ENCODE results near the gene SLC18A2.
"Not testable (repeated sequence)": the region's sequence is repeated elsewhere in the genome, so short reads cannot be mapped to it uniquely, and the experiment has no call there.

The SLC18A2 gene

DNA sequence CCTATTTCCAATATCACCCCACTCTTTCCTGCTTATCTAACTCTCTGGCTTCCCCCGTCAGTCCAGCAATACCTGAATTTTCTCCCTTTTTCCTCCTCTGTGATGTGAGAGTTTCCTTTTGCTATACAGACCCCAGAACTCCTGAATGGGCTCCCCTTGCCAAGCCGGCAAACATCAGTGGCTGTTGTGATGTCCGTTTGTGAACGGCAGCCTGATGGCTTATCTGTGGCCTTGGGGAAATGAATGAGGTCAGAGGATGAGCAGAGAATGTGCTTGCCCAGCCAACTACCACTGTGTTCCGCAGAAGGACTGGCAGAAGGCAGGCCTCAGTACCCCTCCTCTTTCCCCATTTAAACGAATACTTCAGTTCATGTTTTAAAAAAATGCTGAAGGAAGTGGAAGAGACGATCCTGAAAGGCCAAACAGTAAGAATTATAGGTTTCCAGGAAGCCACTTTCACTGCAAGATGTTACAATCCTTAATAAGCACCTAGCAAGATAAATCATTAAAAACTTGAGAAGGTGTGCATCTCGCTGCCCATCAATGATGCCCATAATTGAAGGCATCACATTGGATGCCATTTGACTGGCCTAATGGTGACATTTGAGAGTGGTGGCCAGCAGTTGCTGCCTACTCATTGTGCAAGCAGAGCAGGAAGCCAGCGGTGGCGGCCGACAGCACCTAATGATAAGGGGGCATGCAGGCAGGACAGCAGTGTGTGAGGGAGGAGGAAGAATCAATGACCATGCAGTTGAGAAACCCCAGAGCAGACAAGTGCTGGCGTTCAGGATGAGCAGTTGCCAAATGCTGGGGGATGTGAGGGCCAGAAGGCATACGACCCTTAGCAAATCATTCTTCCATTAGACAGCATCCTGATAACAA is 31.5 kb downstream of the SLC18A2 start:
- TF ChIP-seq POLR2A (IDR thresholded peaks at IDR 0.05; ENCODE audit: low read depth, low read length) (no peak), POLR2AphosphoS5 (IDR thresholded peaks at IDR 0.05; ENCODE audit: low read depth, low read length) (no peak), TAF1 (IDR thresholded peaks at IDR 0.05; ENCODE audit: low read depth, low read length) (no peak), PAX5 (IDR thresholded peaks at IDR 0.05; ENCODE audit: insufficient read depth, low read length, severe bottlenecking) (no peak), POU2F2 (IDR thresholded peaks at IDR 0.05; ENCODE audit: low read depth, low read length) (no peak), SPI1 (IDR thresholded peaks at IDR 0.05; ENCODE audit: low read depth, low read length) (no peak)
- no peak for DNase-seq (ENCODE audit: insufficient read length, low spot score)
- FAIRE-seq, result no peak

- DNase-seq (ENCODE audit: insufficient read length, low spot score) (no peak), FAIRE-seq (no peak)
- TF ChIP-seq POLR2AphosphoS5 (IDR thresholded peaks at IDR 0.05; ENCODE audit: low read depth, low read length), result no peak
- no peak for TF ChIP-seq TAF1 (IDR thresholded peaks at IDR 0.05; ENCODE audit: low read depth, low read length)
- TF ChIP-seq POU2F2 (IDR thresholded peaks at IDR 0.05; ENCODE audit: low read depth, low read length), result no peak
These were observed 33.1 kb downstream of the SLC18A2 start for GRCh38 chr10:117273980-117274379.

DNA sequence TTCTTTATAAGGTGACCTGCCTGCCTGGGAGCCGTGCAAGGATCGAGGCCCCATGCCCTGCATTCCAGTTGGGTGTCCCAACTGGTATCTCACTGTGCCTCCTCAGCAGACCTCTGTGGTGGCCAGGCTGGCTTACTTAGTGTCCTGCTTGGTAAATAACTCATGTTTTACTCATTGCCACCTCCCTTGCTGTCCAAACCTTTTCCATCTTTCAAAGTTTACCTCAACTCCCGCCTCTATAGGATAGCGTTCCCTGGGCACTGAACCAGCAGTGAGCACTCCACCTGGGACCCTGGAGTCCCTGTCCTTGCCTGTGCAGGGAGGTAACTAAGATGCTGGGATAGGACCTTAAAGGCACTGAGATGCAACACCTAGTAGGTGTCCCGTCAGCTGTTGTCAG is 33.6 kb downstream of the SLC18A2 start:
- FAIRE-seq (no peak), DNase-seq (ENCODE audit: insufficient read length, low spot score) (no peak)
- no peak for TF ChIP-seq POLR2A (IDR thresholded peaks at IDR 0.05; ENCODE audit: low read depth, low read length)
- TF ChIP-seq PAX5 (IDR thresholded peaks at IDR 0.05; ENCODE audit: insufficient read depth, low read length, severe bottlenecking), result no peak
- no peak for TF ChIP-seq POLR2AphosphoS5 (IDR thresholded peaks at IDR 0.05; ENCODE audit: low read depth, low read length)
- no peak for TF ChIP-seq POU2F2 (IDR thresholded peaks at IDR 0.05; ENCODE audit: low read depth, low read length)
- TF ChIP-seq SPI1 (IDR thresholded peaks at IDR 0.05; ENCODE audit: low read depth, low read length), result no peak
- TF ChIP-seq TAF1 (IDR thresholded peaks at IDR 0.05; ENCODE audit: low read depth, low read length), result no peak

DNA sequence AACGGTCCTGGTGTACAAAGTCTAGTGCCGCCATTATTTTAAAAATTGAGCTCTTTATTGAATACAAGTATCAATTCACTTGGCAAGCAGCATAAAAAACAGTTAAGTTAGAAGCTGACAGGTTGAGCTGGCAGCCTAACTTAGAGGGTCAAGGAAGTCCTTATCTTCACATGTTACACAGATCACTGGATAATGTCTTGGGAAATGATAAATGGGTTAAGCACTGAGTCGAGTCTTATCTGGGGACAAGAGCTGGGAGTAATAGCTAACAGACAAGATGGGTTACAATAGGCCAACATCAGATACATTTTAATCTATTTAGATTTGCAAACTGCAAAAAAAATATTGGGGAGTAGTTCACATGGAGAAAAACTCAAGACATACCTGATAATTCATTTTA is 34.2 kb downstream of the SLC18A2 start:
- TF ChIP-seq PAX5 (IDR thresholded peaks at IDR 0.05; ENCODE audit: insufficient read depth, low read length, severe bottlenecking), result no peak
- TF ChIP-seq SPI1 (IDR thresholded peaks at IDR 0.05; ENCODE audit: low read depth, low read length), result no peak
- TF ChIP-seq POU2F2 (IDR thresholded peaks at IDR 0.05; ENCODE audit: low read depth, low read length), result no peak
- no peak for TF ChIP-seq POLR2A (IDR thresholded peaks at IDR 0.05; ENCODE audit: low read depth, low read length)
- no peak for TF ChIP-seq TAF1 (IDR thresholded peaks at IDR 0.05; ENCODE audit: low read depth, low read length)
- no peak for TF ChIP-seq POLR2AphosphoS5 (IDR thresholded peaks at IDR 0.05; ENCODE audit: low read depth, low read length)
- DNase-seq (ENCODE audit: insufficient read length, low spot score) (no peak), FAIRE-seq (no peak)

DNA sequence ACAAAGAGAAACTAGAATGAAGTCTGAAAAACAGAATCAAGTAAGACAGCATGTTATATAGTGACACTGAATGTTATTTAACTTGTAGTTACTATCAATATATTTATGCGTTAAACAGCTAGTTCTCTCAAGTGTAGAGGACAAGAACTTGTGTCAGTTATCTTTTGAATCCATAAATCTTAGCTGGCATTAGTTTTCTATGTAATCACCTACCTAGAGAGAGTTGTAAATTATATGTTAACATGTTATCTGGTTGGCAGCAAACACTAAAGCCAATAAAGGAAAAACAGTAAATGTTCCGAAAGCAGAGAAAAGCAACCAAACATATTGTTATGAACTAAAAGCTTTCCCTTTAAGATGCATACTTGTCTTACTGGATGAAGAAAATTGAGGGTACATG is 36.8 kb downstream of the SLC18A2 start:
- TF ChIP-seq SPI1 (IDR thresholded peaks at IDR 0.05; ENCODE audit: low read depth, low read length), result no peak
- no peak for TF ChIP-seq PAX5 (IDR thresholded peaks at IDR 0.05; ENCODE audit: insufficient read depth, low read length, severe bottlenecking)
- TF ChIP-seq POLR2A (IDR thresholded peaks at IDR 0.05; ENCODE audit: low read depth, low read length), result no peak
- no peak for TF ChIP-seq POU2F2 (IDR thresholded peaks at IDR 0.05; ENCODE audit: low read depth, low read length)
- no peak for TF ChIP-seq TAF1 (IDR thresholded peaks at IDR 0.05; ENCODE audit: low read depth, low read length)
- no peak for TF ChIP-seq POLR2AphosphoS5 (IDR thresholded peaks at IDR 0.05; ENCODE audit: low read depth, low read length)
- DNase-seq (ENCODE audit: insufficient read length, low spot score), result no peak
- FAIRE-seq, result no peak

DNA sequence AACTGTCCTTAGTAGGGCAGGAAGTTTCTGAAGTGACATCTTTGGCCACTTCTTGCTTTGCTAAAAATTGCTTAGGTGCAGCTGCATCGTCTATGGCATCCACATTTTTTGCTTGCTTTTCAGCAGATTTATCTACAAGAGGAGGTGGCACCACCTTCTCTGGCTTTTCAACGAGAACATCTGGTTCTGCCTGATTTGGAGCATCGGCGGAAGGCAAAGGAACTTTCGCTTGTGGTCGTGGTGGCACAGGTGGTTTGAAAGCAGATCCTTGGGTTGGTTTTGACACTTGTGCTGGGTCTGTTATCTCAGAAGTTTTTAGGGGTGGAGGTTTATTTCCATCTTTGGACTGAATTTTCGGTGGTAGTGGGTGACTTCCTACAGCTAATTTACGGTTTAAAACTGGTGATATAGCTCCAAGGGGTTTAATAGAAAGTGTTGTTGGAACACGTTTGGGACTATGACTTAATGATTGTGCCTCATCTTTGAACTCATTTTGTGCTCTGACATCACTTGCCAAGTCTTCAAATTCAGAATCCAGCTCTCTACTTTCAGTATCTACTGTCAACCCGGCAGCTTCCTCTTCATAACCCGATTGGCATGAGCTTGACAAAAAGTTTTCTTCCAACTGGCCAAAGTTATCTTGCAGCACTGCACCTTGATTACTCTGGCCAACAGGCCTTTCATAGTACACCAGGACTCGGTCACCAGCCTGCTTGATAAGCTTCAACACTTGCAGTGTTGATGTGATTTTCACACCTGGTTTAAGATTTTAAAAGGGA is 44.0 kb downstream of the SLC18A2 start:
- FAIRE-seq (peak; percentile 52), DNase-seq (ENCODE audit: insufficient read length, low spot score) (no peak)
- TF ChIP-seq TAF1 (IDR thresholded peaks at IDR 0.05; ENCODE audit: low read depth, low read length) (no peak), PAX5 (IDR thresholded peaks at IDR 0.05; ENCODE audit: insufficient read depth, low read length, severe bottlenecking) (no peak), POLR2AphosphoS5 (IDR thresholded peaks at IDR 0.05; ENCODE audit: low read depth, low read length) (no peak), POLR2A (IDR thresholded peaks at IDR 0.05; ENCODE audit: low read depth, low read length) (no peak), SPI1 (IDR thresholded peaks at IDR 0.05; ENCODE audit: low read depth, low read length) (no peak), POU2F2 (IDR thresholded peaks at IDR 0.05; ENCODE audit: low read depth, low read length) (no peak)

DNA sequence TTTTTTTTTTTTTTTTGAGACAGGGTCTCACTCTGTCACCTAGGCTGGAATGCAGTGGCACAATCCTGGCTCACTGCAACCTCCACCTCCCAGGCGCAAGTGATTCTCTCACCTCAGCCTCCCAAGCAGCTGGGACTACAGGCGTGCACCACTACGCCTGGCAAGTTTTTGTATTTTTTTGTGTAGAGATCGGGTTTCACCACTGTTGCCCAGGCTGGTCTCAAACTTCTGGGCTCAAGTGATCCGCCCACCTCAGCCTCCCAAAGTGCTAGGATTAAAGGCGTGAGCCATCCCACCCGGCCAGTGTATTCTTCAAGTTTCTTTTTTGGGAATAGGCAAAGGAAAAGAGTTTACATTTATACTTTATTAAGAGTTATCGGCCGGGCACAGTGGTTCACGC is 50.0 kb downstream of the SLC18A2 start:
- DNase-seq (ENCODE audit: insufficient read length, low spot score); FAIRE-seq: not testable (repeated sequence)

- TF ChIP-seq POU2F2 (IDR thresholded peaks at IDR 0.05; ENCODE audit: low read depth, low read length) (no peak), SPI1 (IDR thresholded peaks at IDR 0.05; ENCODE audit: low read depth, low read length) (no peak), PAX5 (IDR thresholded peaks at IDR 0.05; ENCODE audit: insufficient read depth, low read length, severe bottlenecking) (no peak), TAF1 (IDR thresholded peaks at IDR 0.05; ENCODE audit: low read depth, low read length) (no peak), POLR2AphosphoS5 (IDR thresholded peaks at IDR 0.05; ENCODE audit: low read depth, low read length) (no peak), POLR2A (IDR thresholded peaks at IDR 0.05; ENCODE audit: low read depth, low read length) (no peak)
- DNase-seq (ENCODE audit: insufficient read length, low spot score) (no peak), FAIRE-seq (no peak)
These were observed 53.2 kb downstream of the SLC18A2 start for GRCh38 chr10:117294039-117294645.

DNA sequence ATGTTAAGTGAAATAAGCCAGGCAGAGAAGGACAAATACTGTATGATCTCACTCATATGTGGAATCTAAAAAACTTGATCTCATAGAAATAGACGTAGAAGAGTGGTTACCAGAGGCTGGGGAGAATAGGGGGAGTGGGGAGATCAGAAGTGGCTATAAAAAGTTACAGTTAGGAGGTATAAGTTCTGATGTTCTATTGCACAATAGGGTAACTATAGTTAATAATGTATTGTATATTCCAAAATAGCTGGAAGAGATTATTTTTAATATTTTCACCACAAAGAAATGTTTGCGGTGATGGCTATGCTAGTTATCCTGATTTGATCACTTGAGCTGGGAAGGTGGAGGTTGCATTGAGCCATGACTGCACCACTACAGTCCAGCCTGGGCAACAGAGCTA is 53.8 kb downstream of the SLC18A2 start:
- no peak for DNase-seq (ENCODE audit: insufficient read length, low spot score)
- no peak for TF ChIP-seq TAF1 (IDR thresholded peaks at IDR 0.05; ENCODE audit: low read depth, low read length)
- TF ChIP-seq PAX5 (IDR thresholded peaks at IDR 0.05; ENCODE audit: insufficient read depth, low read length, severe bottlenecking), result no peak
- TF ChIP-seq POLR2A (IDR thresholded peaks at IDR 0.05; ENCODE audit: low read depth, low read length), result no peak
- no peak for FAIRE-seq

Data from GM12891 (cell line).